IMR-90 (cell line): ENCODE results near the gene FRMD4B. TPM values are rescaled to one million over a fixed set of nuclear protein-coding genes. Genes with fewer than 3 reads are reported as not detected.

Experiments
- ATAC-seq: fragments of 200-7000 bp; cut with Tn5 transposase; 2 replicates; pipeline ENCODE4 v1.9.1; 2020; ENCODE audit warnings: low read depth, mild to moderate bottlenecking, moderate library complexity
- BruUV-seq: library from RNA; stranded (reverse); fragments of 400-500 nt; replicated peaks from 2 replicates; lab custom pipeline; 2021; lab: Mats Ljungman, UMichigan
- CTCF ChIA-PET: fragments of 300-600 bp; formaldehyde crosslinking; extraction: SDS; loops from one replicate; lab custom pipeline; 2021; ENCODE audit warnings: antibody characterized with exemption; lab: Yijun Ruan, JAX
- POLR2A ChIA-PET: fragments of 300-600 bp; sonication (Branson Sonifier 250); formaldehyde crosslinking; loops from one replicate; lab custom pipeline; 2022; ENCODE audit warnings: antibody characterized with exemption; ENCODE audit not compliant: unreplicated experiment; lab: Charles Lee
- DNase-seq: peaks from one replicate; pipeline ENCODE4 v3.0.0; 2013
- H2AFZ ChIP-seq: replicated peaks from 2 replicates; pipeline ENCODE3; 2013; ENCODE audit warnings: low read length, mild to moderate bottlenecking; ENCODE audit not compliant: poor library complexity
- H2AK5ac ChIP-seq: 2 replicates; pipeline ENCODE4 v1.6.1; 2013; ENCODE audit warnings: low read depth, low read length, inconsistent platforms
- H2AK9ac ChIP-seq: replicated peaks from 2 replicates; pipeline ENCODE3; 2013; ENCODE audit warnings: mild to moderate bottlenecking, low read depth, low read length, moderate library complexity; ENCODE audit not compliant: poor library complexity
- H2BK120ac ChIP-seq: 2 replicates; pipeline ENCODE4 v1.6.1; 2013; ENCODE audit warnings: low read depth, low read length, inconsistent platforms
- H2BK15ac ChIP-seq: 3 replicates; pipeline ENCODE4 v1.6.1; 2013; ENCODE audit warnings: low read depth, low read length, inconsistent platforms
- H2BK20ac ChIP-seq: 2 replicates; pipeline ENCODE4 v1.6.1; 2013; ENCODE audit warnings: low read depth, mild to moderate bottlenecking, inconsistent platforms, low read length, moderate library complexity
- H2BK5ac ChIP-seq: 2 replicates; pipeline ENCODE4 v1.6.1; 2013; ENCODE audit warnings: mild to moderate bottlenecking, low read depth, low read length, inconsistent platforms; ENCODE audit not compliant: poor library complexity, severe bottlenecking
- H3K14ac ChIP-seq: replicated peaks from 2 replicates; pipeline ENCODE4 v1.6.1; 2013; ENCODE audit warnings: low read depth, low read length, inconsistent platforms
- H3K18ac ChIP-seq: 2 replicates; pipeline ENCODE4 v1.6.1; 2013; ENCODE audit warnings: low read depth, low read length, control low read depth
- H3K23ac ChIP-seq: 2 replicates; pipeline ENCODE4 v1.6.1; 2013; ENCODE audit warnings: low read depth, low read length, inconsistent platforms
- H3K27ac ChIP-seq: 2 replicates; pipeline ENCODE4 v1.5.1; 2013; ENCODE audit warnings: mild to moderate bottlenecking, control low read depth, low read length; ENCODE audit not compliant: insufficient read depth
- H3K27me3 ChIP-seq: 2 replicates; pipeline ENCODE4 v1.6.1; 2013; ENCODE audit warnings: low read length; ENCODE audit not compliant: control insufficient read depth, insufficient read depth
- H3K36me3 ChIP-seq: 2 replicates; pipeline ENCODE4 v1.6.1; 2013; ENCODE audit warnings: low read length, mixed read lengths; ENCODE audit not compliant: control insufficient read depth, insufficient read depth
- H3K4ac ChIP-seq: 2 replicates; pipeline ENCODE4 v1.6.1; 2013; ENCODE audit warnings: low read depth, low read length, inconsistent platforms
- H3K4me1 ChIP-seq: 2 replicates; pipeline ENCODE4 v1.6.1; 2013; ENCODE audit warnings: low read length, mixed read lengths; ENCODE audit not compliant: control insufficient read depth, insufficient read depth
- H3K4me2 ChIP-seq: 2 replicates; pipeline ENCODE4 v1.6.1; 2013; ENCODE audit warnings: low read depth, mild to moderate bottlenecking, control low read depth, low read length, moderate library complexity
- H3K4me3 ChIP-seq: 2 replicates; pipeline ENCODE4 v1.5.1; 2013; ENCODE audit warnings: low read depth, mild to moderate bottlenecking, control low read depth, low read length, moderate library complexity; ENCODE audit not compliant: insufficient read depth
- H3K56ac ChIP-seq: 2 replicates; pipeline ENCODE4 v1.6.1; 2013; ENCODE audit warnings: low read length, inconsistent platforms; ENCODE audit not compliant: insufficient read depth; ENCODE audit errors: extremely low read depth
- H3K79me1 ChIP-seq, 2 experiments: 2 replicates each; pipeline ENCODE4 v1.6.1; 2013; ENCODE audit warnings: low read length in 2 of 2, inconsistent platforms in 1 of 2, low read depth in 1 of 2
- H3K9ac ChIP-seq: 2 replicates; pipeline ENCODE4 v1.6.1; 2013; ENCODE audit warnings: low read depth, low read length, control low read depth
- H3K9me1 ChIP-seq: 2 replicates; pipeline ENCODE4 v1.6.1; 2013; ENCODE audit warnings: low read length, inconsistent platforms; ENCODE audit not compliant: insufficient read depth
- H3K9me3 ChIP-seq: 2 replicates; pipeline ENCODE4 v1.6.1; 2013; ENCODE audit warnings: low read length; ENCODE audit not compliant: control insufficient read depth, insufficient read depth
- H4K20me1 ChIP-seq: 2 replicates; pipeline ENCODE4 v1.6.1; 2013; ENCODE audit warnings: low read length, inconsistent platforms; ENCODE audit not compliant: insufficient read depth
- H4K5ac ChIP-seq: 2 replicates; pipeline ENCODE4 v1.6.1; 2013; ENCODE audit warnings: mild to moderate bottlenecking, low read depth, low read length, control low read depth
- H4K8ac ChIP-seq, 2 experiments: 2 replicates each; pipeline ENCODE4 v1.6.1; 2013; ENCODE audit warnings: low read depth in 2 of 2, low read length in 2 of 2, control low read depth in 1 of 2, inconsistent platforms in 1 of 2
- H4K91ac ChIP-seq: 2 replicates; pipeline ENCODE4 v1.6.1; 2013; ENCODE audit warnings: low read depth, low read length, inconsistent platforms; ENCODE audit not compliant: insufficient read depth
- CEBPB ChIP-seq: IDR thresholded peaks from 2 replicates; pipeline ENCODE4 v1.6.1; 2012; ENCODE audit warnings: low read depth, low read length, improper control_type of control experiment
- POLR2A ChIP-seq: IDR thresholded peaks from 2 replicates; pipeline ENCODE4 v1.6.1; 2012; ENCODE audit warnings: mild to moderate bottlenecking, low read depth, low read length
- WGBS, 2 experiments: methylation state at CpG; one replicate each; pipeline versions ENCODE4 v1.1.5 to v1.1.7; 2013; ENCODE audit warnings: missing lambda C conversion rate in 2 of 2; ENCODE audit not compliant: insufficient read length in 1 of 2; ENCODE audit errors: extremely low coverage in 2 of 2; 5-methylcytosine and 5-hydroxymethylcytosine counted together
- dilution Hi-C: fragments of 300-500 bp; cut with HindIII; formaldehyde crosslinking; loops from one replicate; pipeline ENCODE4 v1.14.3; 2018; ENCODE audit warnings: low sequenced_read_pairs; ENCODE audit not compliant: unreplicated experiment
- in situ Hi-C: fragments of 300-500 bp; cut with MboI; formaldehyde crosslinking; loops from 3 replicates; pipeline ENCODE4 v1.14.3; 2019; ENCODE audit warnings: low sequenced_read_pairs, inconsistent platforms, mixed read lengths
- intact Hi-C: fragments of 100-400 bp; cut with micrococcal nuclease; formaldehyde crosslinking; loops from 2 replicates; pipeline ENCODE4 v1.10.0; 2022
- polyA plus RNA-seq, 3 experiments: library from polyadenylated mRNA; depleted of rRNA; stranded (reverse); fragments of >200 nt; gene quantifications; 2 replicates each; pipeline ENCODE4 v1.2.3, GENCODE V29; 2012; ENCODE audit warnings: low replicate concordance in 1 of 3
- total RNA-seq: library from RNA; depleted of rRNA; stranded (reverse); fragments of >200 nt; gene quantifications from 2 replicates; pipeline ENCODE4 v1.2.3, GENCODE V29; 2012

Gene FRMD4B
- total and polyA plus RNA-seq, 2 of the 4 experiments (the other 2 are of a cell fraction), result 0.14 to 0.36 TPM

DNA sequence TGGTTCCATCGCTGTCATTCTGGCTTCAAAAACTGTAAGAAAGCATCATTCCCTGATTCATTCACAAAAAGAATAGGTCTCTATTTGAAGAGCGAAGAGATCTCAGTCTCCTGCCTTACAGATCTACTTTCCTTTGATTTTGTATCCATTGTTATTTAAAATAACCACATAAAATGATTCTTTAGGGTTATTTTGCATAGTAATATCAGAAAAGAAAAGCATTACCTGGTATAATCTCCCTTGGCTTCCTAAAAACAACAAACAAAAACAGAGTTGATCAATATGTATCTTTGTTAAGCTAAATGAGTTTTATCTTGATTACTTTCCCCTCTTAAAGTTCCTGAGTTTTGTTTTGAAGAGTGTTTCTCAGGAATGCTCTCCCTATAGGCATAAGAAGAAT, 136.9 kb downstream of the FRMD4B start:
- DNase-seq, result no peak
- Histone ChIP-seq H3K9me3 (0 out of 2 replicates have a peak, but pooled peaks cover 2% of the 10 kb centered on the region), H3K27ac (no peak overlapping the region), H3K4me1 (no peaks in the 10 kb centered on the region), H4K20me1 (no peaks in the 10 kb centered on the region), H4K91ac (no peak overlapping the region), H2BK120ac (no peak overlapping the region), H3K9ac (no peak overlapping the region), H2AFZ (no peak overlapping the region), H4K5ac (no peak overlapping the region), H3K18ac (no peak overlapping the region), H2BK5ac (no peak overlapping the region), H3K36me3 (no peaks in the 10 kb centered on the region), H3K56ac (no peak overlapping the region), H3K4me2 (no peak overlapping the region), H2BK20ac (no peak overlapping the region), H3K14ac (no peak overlapping the region), H3K9me1 (no peaks in the 10 kb centered on the region), H3K4ac (no peak overlapping the region), H3K4me3 (no peak overlapping the region), H2AK9ac (no peak overlapping the region), H2BK15ac (no peak overlapping the region), H3K23ac (no peak overlapping the region), H3K27me3 (peaks cover 45% of the 10 kb centered on the region), H3K79me1 (no peaks in the 10 kb centered on the region), H2AK5ac (no peak overlapping the region), H4K8ac (no peak overlapping the region)
- no peak for ATAC-seq
- TF ChIP-seq POLR2A (no peak), CEBPB (no peak)
- intact Hi-C loops (no loop called here), dilution Hi-C loops (no loop called here), in situ Hi-C loops (no loop called here)
- no TSS peak for BruUV-seq
- no CpG with 5 or more reads among the region's 2 CpGs for WGBS, 2 experiments
- ChIA-PET POLR2A (no interaction called here), CTCF (interaction anchor here (0.6 kb wide), 1 partner anchor 25 kb away, joined by 3 read pairs; no protein-coding TSS in a partner anchor)
